GM23338 (cell line): ENCODE data around the gene UIMC1.

ENCODE experiments used
- CREB1 ChIP-seq: fragments of 250-450 bp; sonication (Bioruptor Pico); IDR thresholded peaks from 2 replicates; pipeline ENCODE4 v1.5.0; 2020; ENCODE audit warnings: low read depth, mild to moderate bottlenecking, moderate library complexity
- CTCF ChIP-seq, 2 experiments: fragments of 200-600 bp in 1 of 2; sonication (generic) in 1 of 2; conservative IDR thresholded peaks; 2 replicates each; pipeline versions ENCODE4 v1.5.1 to v1.6.1; 2016 to 2017; ENCODE audit warnings: antibody characterized with exemption in 2 of 2, low read depth in 2 of 2, mild to moderate bottlenecking in 2 of 2, moderate library complexity in 1 of 2
- EZH2 ChIP-seq: fragments of 200-600 bp; sonication (generic); IDR thresholded peaks from one replicate; pipeline ENCODE4 v1.8.0; 2017; ENCODE audit warnings: antibody characterized with exemption, mild to moderate bottlenecking, low read depth; ENCODE audit not compliant: unreplicated experiment
- EZH2phosphoT487 ChIP-seq: fragments of 200-600 bp; sonication (generic); IDR thresholded peaks from one replicate; pipeline ENCODE4 v1.8.1; 2018; ENCODE audit warnings: antibody characterized with exemption; ENCODE audit not compliant: unreplicated experiment
- JUNB ChIP-seq: IDR thresholded peaks from one replicate; pipeline ENCODE4 v1.6.1; 2016; ENCODE audit warnings: antibody characterized with exemption; ENCODE audit not compliant: unreplicated experiment
- NANOG ChIP-seq: IDR thresholded peaks from 2 replicates; pipeline ENCODE4 v1.6.1; 2016; ENCODE audit warnings: antibody characterized with exemption, borderline replicate concordance
- POLR2AphosphoS5 ChIP-seq: IDR thresholded peaks from 2 replicates; pipeline ENCODE4 v1.6.1; 2016; ENCODE audit warnings: antibody characterized with exemption, low read depth
- REST ChIP-seq: IDR thresholded peaks from one replicate; pipeline ENCODE4 v1.6.1; 2018; ENCODE audit warnings: antibody characterized with exemption; ENCODE audit not compliant: unreplicated experiment
- ZNF114 ChIP-seq: fragments of 250-450 bp; sonication (Bioruptor Pico); IDR thresholded peaks from 2 replicates; pipeline ENCODE4 v1.5.0; 2020; ENCODE audit warnings: mild to moderate bottlenecking, moderate library complexity
- TF ChIP-seq, protein P1 (sequence below): IDR thresholded peaks from 2 replicates; pipeline ENCODE4 v1.6.1; 2016; ENCODE audit warnings: antibody characterized with exemption

DNA sequence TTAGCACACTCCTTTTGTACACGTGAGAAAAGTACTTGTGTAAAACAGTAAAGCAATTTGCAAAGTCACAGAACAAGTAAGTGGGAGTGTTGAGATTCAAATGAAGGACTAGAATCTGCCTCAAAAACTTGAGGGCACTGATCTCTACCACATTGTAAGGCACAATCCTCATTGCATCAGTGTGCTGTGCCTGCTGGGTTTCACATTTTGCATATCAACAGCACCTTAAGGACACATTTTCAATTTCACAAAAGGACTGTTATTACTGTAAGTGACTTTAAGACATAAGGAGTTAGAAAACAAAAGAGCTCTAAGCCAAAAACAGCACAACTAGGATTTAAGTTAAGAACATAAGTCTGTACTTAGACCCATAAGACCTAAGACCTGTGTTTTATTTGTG lies 62.8 kb downstream of the UIMC1 start:
- TF ChIP-seq REST (no peak), NANOG (peak; percentile 94), CTCF (conservative IDR thresholded peaks at IDR 0.05; ENCODE audit: low read depth in 2 of 2) (no peak), EZH2 (no peak), EZH2phosphoT487 (no peak), JUNB (no peak), CREB1 (0 out of 2 replicates have a peak, but pooled peaks have one; percentile 36), ZNF114 (CRISPR knock-in tag) (no peak), POLR2AphosphoS5 (no peak)
- TF ChIP-seq, protein P1, sequence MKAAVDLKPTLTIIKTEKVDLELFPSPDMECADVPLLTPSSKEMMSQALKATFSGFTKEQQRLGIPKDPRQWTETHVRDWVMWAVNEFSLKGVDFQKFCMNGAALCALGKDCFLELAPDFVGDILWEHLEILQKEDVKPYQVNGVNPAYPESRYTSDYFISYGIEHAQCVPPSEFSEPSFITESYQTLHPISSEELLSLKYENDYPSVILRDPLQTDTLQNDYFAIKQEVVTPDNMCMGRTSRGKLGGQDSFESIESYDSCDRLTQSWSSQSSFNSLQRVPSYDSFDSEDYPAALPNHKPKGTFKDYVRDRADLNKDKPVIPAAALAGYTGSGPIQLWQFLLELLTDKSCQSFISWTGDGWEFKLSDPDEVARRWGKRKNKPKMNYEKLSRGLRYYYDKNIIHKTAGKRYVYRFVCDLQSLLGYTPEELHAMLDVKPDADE = no peak
